GM18519 (cell line): ENCODE results near the gene ADPRS.

Experiments
- ATAC-seq: cut with Tn5 transposase; IDR thresholded peaks from one replicate; pipeline ENCODE4 v1.9.1; 2021; ENCODE audit warnings: mild to moderate bottlenecking, moderate library complexity; ENCODE audit not compliant: unreplicated experiment, low FRiP score

Gene ADPRS

GRCh38 chr1:36088577-36089392 is at the start of gene ADPRS:
Gene ADPRS (plus strand): TSS chr1:36088892. CDS start chr1:36088905, 13 bp downstream.
- peak; percentile 64 for ATAC-seq

- ATAC-seq: no peak
These were observed 48.5 kb upstream of the ADPRS start for GRCh38 chr1:36040238-36040637.

- no peak for ATAC-seq
These were observed 36.9 kb upstream of the ADPRS start for GRCh38 chr1:36051821-36052220.

GRCh38 chr1:36053978-36054377 is 34.7 kb upstream of the ADPRS start:
- no peak for ATAC-seq

- no peak for ATAC-seq
These were observed 33.0 kb upstream of the ADPRS start for GRCh38 chr1:36055706-36056105.

GRCh38 chr1:36062315-36062714 is 26.4 kb upstream of the ADPRS start:
- no peak for ATAC-seq

GRCh38 chr1:36067871-36068270 is 20.8 kb upstream of the ADPRS start:
- ATAC-seq: no peak

- no peak for ATAC-seq
These were observed 19.8 kb upstream of the ADPRS start for GRCh38 chr1:36068866-36069265.

- no peak for ATAC-seq
These were observed 18.3 kb upstream of the ADPRS start for GRCh38 chr1:36070349-36070748.

- no peak for ATAC-seq
These were observed 11.6 kb upstream of the ADPRS start for GRCh38 chr1:36076979-36077573.

- no peak for ATAC-seq
These were observed 8.5 kb upstream of the ADPRS start for GRCh38 chr1:36080236-36080635.

- no peak for ATAC-seq
These were observed 7.9 kb upstream of the ADPRS start for GRCh38 chr1:36080801-36081200.

- no peak for ATAC-seq
These were observed 6.7 kb upstream of the ADPRS start for GRCh38 chr1:36081926-36082485.

- ATAC-seq: no peak
These were observed 5.5 kb upstream of the ADPRS start for GRCh38 chr1:36083219-36083618.

GRCh38 chr1:36083635-36084496 is 4.8 kb upstream of the ADPRS start, which contains the start of gene TEKT2:
Gene TEKT2 (plus strand): TSS chr1:36084094. CDS start chr1:36084922, 828 bp downstream.
- no peak for ATAC-seq

GRCh38 chr1:36084497-36085115 is 4.1 kb upstream of the ADPRS start:
- ATAC-seq: no peak

GRCh38 chr1:36085126-36085525 is 3.6 kb upstream of the ADPRS start:
- no peak for ATAC-seq

GRCh38 chr1:36085686-36086526 is 2.8 kb upstream of the ADPRS start:
- ATAC-seq: no peak

- ATAC-seq: no peak
These were observed 2.0 kb upstream of the ADPRS start for GRCh38 chr1:36086529-36087232.
